RWPE2 (cell line): ENCODE measurements around the gene ATF3.

Experiments
- ATAC-seq: fragments of 200-7000 bp; cut with Tn5 transposase; 3 replicates; pipeline ENCODE4 v1.9.1; 2021; ENCODE audit warnings: low read depth
- DNase-seq: peaks from one replicate; pipeline ENCODE4 v3.0.0-alpha.2; 2020; ENCODE audit warnings: low spot score
- H3K27ac ChIP-seq: fragments of 450-650 bp; 2 replicates; pipeline ENCODE4 v1.5.1; 2017; ENCODE audit warnings: mild to moderate bottlenecking; ENCODE audit not compliant: poor library complexity, severe bottlenecking
- H3K27me3 ChIP-seq: fragments of 250-450 bp; sonication (Bioruptor Pico); 2 replicates; pipeline ENCODE4 v1.5.1; 2021; ENCODE audit warnings: mild to moderate bottlenecking, moderate library complexity; ENCODE audit not compliant: insufficient read depth, poor library complexity, severe bottlenecking
- H3K36me3 ChIP-seq: fragments of 250-450 bp; sonication (Bioruptor Pico); 2 replicates; pipeline ENCODE4 v1.5.1; 2020; ENCODE audit warnings: low read depth, mild to moderate bottlenecking, moderate library complexity
- H3K4me1 ChIP-seq: fragments of 250-450 bp; sonication (Bioruptor Pico); 2 replicates; pipeline ENCODE4 v1.5.1; 2021; ENCODE audit warnings: mild to moderate bottlenecking, moderate library complexity; ENCODE audit not compliant: insufficient read depth, poor library complexity, severe bottlenecking
- H3K4me3 ChIP-seq: fragments of 250-450 bp; sonication (Bioruptor Pico); 2 replicates; pipeline ENCODE4 v1.5.1; 2021; ENCODE audit warnings: mild to moderate bottlenecking, moderate library complexity; ENCODE audit not compliant: severe bottlenecking
- H3K9me3 ChIP-seq: fragments of 250-450 bp; sonication (Bioruptor Pico); 2 replicates; pipeline ENCODE4 v1.5.1; 2021; ENCODE audit warnings: mild to moderate bottlenecking, moderate library complexity; ENCODE audit not compliant: severe bottlenecking
- CTCF ChIP-seq: fragments of 450-650 bp; IDR thresholded peaks from one replicate; pipeline ENCODE4 v1.5.1; 2017; ENCODE audit warnings: mild to moderate bottlenecking, moderate library complexity; ENCODE audit not compliant: poor library complexity, severe bottlenecking

ATF3 gene

GRCh38 chr1:212622467-212622866 lies 13.9 kb downstream of the ATF3 start:
- TF ChIP-seq CTCF: no peak
- DNase-seq (no peak), ATAC-seq (no peak)
- no peaks in the 10 kb centered on the region for H3K36me3 ChIP-seq
- no peaks in the 10 kb centered on the region for H3K4me1 ChIP-seq
- H3K27ac ChIP-seq: no peak overlapping the region
- no peak overlapping the region for H3K4me3 ChIP-seq
- H3K27me3 ChIP-seq: no peaks in the 10 kb centered on the region
- H3K9me3 ChIP-seq: no peaks in the 10 kb centered on the region

GRCh38 chr1:212622906-212623305 lies 14.3 kb downstream of the ATF3 start:
- Histone ChIP-seq H3K27me3 (no peaks in the 10 kb centered on the region), H3K27ac (no peak overlapping the region), H3K36me3 (no peaks in the 10 kb centered on the region), H3K9me3 (no peaks in the 10 kb centered on the region), H3K4me1 (no peaks in the 10 kb centered on the region), H3K4me3 (no peak overlapping the region)
- no peak for ATAC-seq
- TF ChIP-seq CTCF: no peak
- DNase-seq: no peak

- TF ChIP-seq CTCF: no peak
- no peak for DNase-seq
- Histone ChIP-seq H3K27ac (no peak overlapping the region), H3K4me3 (no peak overlapping the region), H3K4me1 (no peaks in the 10 kb centered on the region), H3K36me3 (no peaks in the 10 kb centered on the region), H3K27me3 (no peaks in the 10 kb centered on the region), H3K9me3 (no peaks in the 10 kb centered on the region)
- ATAC-seq: no peak
These were observed 15.0 kb downstream of the ATF3 start for GRCh38 chr1:212623603-212624002.

GRCh38 chr1:212624976-212625501 lies 16.5 kb downstream of the ATF3 start:
- DNase-seq (no peak), ATAC-seq (no peak)
- Histone ChIP-seq H3K36me3 (no peaks in the 10 kb centered on the region), H3K4me3 (no peak overlapping the region), H3K4me1 (no peaks in the 10 kb centered on the region), H3K9me3 (no peaks in the 10 kb centered on the region), H3K27me3 (no peaks in the 10 kb centered on the region), H3K27ac (no peak overlapping the region)
- no peak for TF ChIP-seq CTCF

- TF ChIP-seq CTCF: no peak
- Histone ChIP-seq H3K9me3 (no peaks in the 10 kb centered on the region), H3K27me3 (no peaks in the 10 kb centered on the region), H3K4me1 (no peaks in the 10 kb centered on the region), H3K27ac (no peak overlapping the region), H3K4me3 (no peak overlapping the region), H3K36me3 (no peaks in the 10 kb centered on the region)
- DNase-seq (no peak), ATAC-seq (no peak)
These were observed 17.4 kb downstream of the ATF3 start for GRCh38 chr1:212625781-212626450.
